Stimulated activated CD8-positive, alpha-beta memory T cell treated with anti-CD3 and anti-CD28 coated beads, Interleukin-7, amount 100 ng/mL, for 4 hours (primary cell): ENCODE results near the gene PSG6.
"Not testable (repeated sequence)": the region's sequence is repeated elsewhere in the genome, so short reads cannot be mapped to it uniquely, and the experiment has no call there.

Experiments used
- DNase-seq, 2 donors: peaks; one replicate each; pipeline ENCODE4 v3.0.0-alpha.2; 2020; ENCODE audit warnings: low read depth in 2 of 2

PSG6 gene

GRCh38 chr19:42906162-42906561 is 11.5 kb downstream of the PSG6 start:
- DNase-seq = not testable (repeated sequence)

GRCh38 chr19:42900561-42900960 is 17.1 kb downstream of the PSG6 start:
- DNase-seq = not testable (repeated sequence)

- not testable (repeated sequence) for DNase-seq
Measured at GRCh38 chr19:42899674-42900073, 18.0 kb downstream of the PSG6 start.

- DNase-seq = not testable (repeated sequence)
Measured at GRCh38 chr19:42899110-42899509, 18.6 kb downstream of the PSG6 start.

GRCh38 chr19:42898656-42899055 is 19.0 kb downstream of the PSG6 start:
- not testable (repeated sequence) for DNase-seq

- DNase-seq = not testable (repeated sequence)
Measured at GRCh38 chr19:42897729-42898128, 20.0 kb downstream of the PSG6 start.

GRCh38 chr19:42890446-42890845 is 27.2 kb downstream of the PSG6 start:
- DNase-seq = not testable (repeated sequence)

GRCh38 chr19:42887876-42888445 is 29.7 kb downstream of the PSG6 start:
- DNase-seq = not testable (repeated sequence)

- not testable (repeated sequence) for DNase-seq
Measured at GRCh38 chr19:42882730-42883129, 35.0 kb downstream of the PSG6 start.

- not testable (repeated sequence) for DNase-seq
Measured at GRCh38 chr19:42882010-42882409, 35.7 kb downstream of the PSG6 start.

GRCh38 chr19:42881279-42881678 is 36.4 kb downstream of the PSG6 start:
- DNase-seq = not testable (repeated sequence)

GRCh38 chr19:42880621-42881020 is 37.1 kb downstream of the PSG6 start:
- not testable (repeated sequence) for DNase-seq

- DNase-seq = no peak
Measured at GRCh38 chr19:42879613-42880012, 38.1 kb downstream of the PSG6 start, which contains the start of gene PSG1. PSG1 (minus strand) TSS chr19:42879713; CDS start chr19:42879581, 132 bp downstream.

GRCh38 chr19:42876596-42876995 is 41.1 kb downstream of the PSG6 start:
- not testable (repeated sequence) for DNase-seq

- DNase-seq = not testable (repeated sequence)
Measured at GRCh38 chr19:42875881-42876280, 41.8 kb downstream of the PSG6 start.

- DNase-seq = not testable (repeated sequence)
Measured at GRCh38 chr19:42874901-42875813, 42.5 kb downstream of the PSG6 start.

- not testable (repeated sequence) for DNase-seq
Measured at GRCh38 chr19:42874136-42874535, 43.6 kb downstream of the PSG6 start.

- DNase-seq = no peak
Measured at GRCh38 chr19:42872608-42873007, 45.1 kb downstream of the PSG6 start.

GRCh38 chr19:42857544-42857867 is 60.2 kb downstream of the PSG6 start:
- no peak for DNase-seq

GRCh38 chr19:42856866-42857543 is 60.7 kb downstream of the PSG6 start:
- not testable (repeated sequence) for DNase-seq

- not testable (repeated sequence) for DNase-seq
Measured at GRCh38 chr19:42854745-42855144, 62.9 kb downstream of the PSG6 start.

GRCh38 chr19:42853231-42853630 is 64.5 kb downstream of the PSG6 start:
- not testable (repeated sequence) for DNase-seq
